Left ventricle myocardium inferior (tissue), 1 donor: ENCODE measurements around the gene MYLK2. TPM values are rescaled to one million over a fixed set of nuclear protein-coding genes. Genes with fewer than 3 reads are reported as not detected.

Source experiments
- DNase-seq: peaks from one replicate; pipeline ENCODE4 v3.0.0-alpha.2; 2020
- H3K27ac ChIP-seq: fragments of 200-600 bp; replicated peaks from 2 replicates; pipeline ENCODE4 v1.8.0; 2021
- H3K27me3 ChIP-seq: fragments of 200-600 bp; 2 replicates; pipeline ENCODE4 v1.8.0; 2021; ENCODE audit warnings: low read depth
- H3K36me3 ChIP-seq: fragments of 200-600 bp; 2 replicates; pipeline ENCODE4 v1.8.0; 2021
- H3K4me1 ChIP-seq: fragments of 200-600 bp; 2 replicates; pipeline ENCODE4 v1.8.0; 2021
- H3K4me3 ChIP-seq: fragments of 200-600 bp; 2 replicates; pipeline ENCODE4 v1.8.0; 2021; ENCODE audit warnings: mild to moderate bottlenecking, moderate library complexity
- H3K9me3 ChIP-seq: fragments of 200-600 bp; replicated peaks from 2 replicates; pipeline ENCODE4 v1.8.0; 2021
- CTCF ChIP-seq: fragments of 200-600 bp; IDR thresholded peaks from 2 replicates; pipeline ENCODE4 v1.8.0; 2021; ENCODE audit warnings: antibody characterized with exemption, mild to moderate bottlenecking, borderline replicate concordance
- intact Hi-C: fragments of 100-400 bp; cut with micrococcal nuclease; formaldehyde crosslinking; loops from one replicate; pipeline ENCODE4 v1.11.0; 2022
- total RNA-seq: library from RNA; stranded (reverse); fragmentation: NEBNext Ultra II Directional; extraction: Animal tissue kit (Norgen Biotek cat#: 25700); gene quantifications from one replicate; pipeline ENCODE4 v1.2.1, GENCODE V29; 2021
- donor health status: DM: no; HTN: yes; CAD: no; lungs with severe emphysema.

MYLK2 gene
- total RNA-seq, 1 donor from 2014 or later: 0.25 TPM

DNA sequence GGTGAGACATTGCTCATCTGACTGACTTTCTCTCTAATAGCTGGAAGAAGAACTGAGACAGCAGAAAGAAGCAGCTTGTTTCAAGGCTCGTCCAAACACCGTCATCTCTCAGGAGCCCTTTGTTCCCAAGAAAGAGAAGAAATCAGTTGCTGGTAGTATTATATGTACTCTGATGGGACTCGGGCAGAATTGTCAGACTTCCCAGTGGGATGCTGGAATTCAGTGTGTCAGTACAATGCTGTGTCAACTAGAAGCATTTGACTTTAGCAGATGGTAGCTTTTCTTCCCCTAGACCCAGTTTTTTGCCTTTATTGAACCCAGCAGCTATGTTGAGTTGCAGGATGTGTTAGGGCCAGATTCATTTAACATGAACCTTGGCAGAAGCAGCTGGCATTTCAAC, 21.8 kb upstream of the MYLK2 start:
- no peak for DNase-seq
- H3K36me3 ChIP-seq: no peaks in the 10 kb centered on the region

DNA sequence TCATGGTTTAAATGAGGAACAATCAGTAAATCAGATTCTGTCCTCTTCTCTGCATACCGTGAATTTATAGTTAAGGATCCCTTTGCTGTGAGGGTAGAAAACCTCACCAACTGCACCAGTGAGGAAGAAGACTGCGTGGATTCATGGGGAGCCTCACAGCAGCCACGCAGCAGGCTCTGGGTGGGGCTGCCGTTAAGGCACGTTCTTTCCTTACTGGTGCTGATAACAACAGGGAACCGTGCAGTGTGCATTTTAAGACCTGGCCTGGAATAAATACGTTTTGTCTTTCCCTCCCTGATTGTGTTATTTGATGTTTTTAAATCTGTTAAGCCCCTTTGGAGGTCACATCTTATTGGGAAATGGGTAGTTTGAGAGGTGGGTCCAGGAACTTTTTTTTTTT, 17.6 kb upstream of the MYLK2 start:
- intact Hi-C loops: no loop called here
- TF ChIP-seq CTCF: no peak
- no peaks in the 10 kb centered on the region for H3K36me3 ChIP-seq

More for the DNA sequence above, 21.8 kb upstream of the MYLK2 start:
- no peaks in the 10 kb centered on the region for H3K4me1 ChIP-seq
- no peak for TF ChIP-seq CTCF
- H3K9me3 ChIP-seq: no peaks in the 10 kb centered on the region
- H3K27ac ChIP-seq: no peak overlapping the region
- no peaks in the 10 kb centered on the region for H3K27me3 ChIP-seq
- intact Hi-C loops: no loop called here
- H3K4me3 ChIP-seq: no peak overlapping the region

DNA sequence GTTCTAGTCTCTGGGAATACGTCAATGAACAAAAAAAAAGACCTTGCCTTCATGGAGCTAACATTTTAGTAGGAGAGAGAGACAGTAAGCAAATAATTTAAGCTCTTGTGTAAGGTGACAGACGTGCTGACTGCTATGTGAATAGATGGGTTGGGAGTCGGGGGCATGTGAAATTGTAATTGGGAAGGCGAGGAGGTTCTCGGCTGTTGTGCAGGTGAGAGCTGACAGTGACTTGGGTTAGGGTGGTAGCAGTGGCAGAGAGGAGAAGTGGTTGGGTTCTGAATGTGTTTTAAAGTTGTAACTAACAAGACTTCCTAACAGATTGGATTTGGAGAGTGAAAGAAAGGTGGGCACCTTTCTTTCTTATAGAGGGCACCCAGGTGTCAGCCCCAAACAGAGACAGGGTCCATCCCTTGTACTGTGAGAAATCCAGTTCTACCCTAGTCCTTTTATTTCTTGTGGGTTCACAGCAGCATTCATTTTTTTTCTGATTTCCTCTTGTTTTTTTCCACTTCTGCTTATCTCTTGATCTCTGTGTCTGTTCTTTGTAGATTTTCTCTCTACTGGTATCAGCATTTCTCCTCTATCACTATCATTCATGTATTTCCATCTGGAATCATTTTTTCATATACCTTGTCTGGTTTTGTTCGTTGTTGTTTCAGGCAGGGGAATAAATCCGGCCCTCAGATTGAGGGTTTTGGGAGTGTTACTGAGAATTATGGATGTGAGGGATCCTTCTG, 15.4 kb upstream of the MYLK2 start:
- TF ChIP-seq CTCF: no peak
- H3K36me3 ChIP-seq: no peaks in the 10 kb centered on the region
- no peaks in the 10 kb centered on the region for H3K27me3 ChIP-seq
- no peak overlapping the region for H3K27ac ChIP-seq
- intact Hi-C loops: no loop called here
- peaks cover 6% of the 10 kb centered on the region for H3K4me1 ChIP-seq
- H3K9me3 ChIP-seq: no peaks in the 10 kb centered on the region
- no peak overlapping the region for H3K4me3 ChIP-seq
- DNase-seq: no peak

More for the DNA sequence above, 17.6 kb upstream of the MYLK2 start:
- H3K27ac ChIP-seq: no peak overlapping the region
- no peak overlapping the region for H3K4me3 ChIP-seq
- H3K27me3 ChIP-seq: no peaks in the 10 kb centered on the region
- DNase-seq: no peak
- no peaks in the 10 kb centered on the region for H3K4me1 ChIP-seq
- H3K9me3 ChIP-seq: no peaks in the 10 kb centered on the region

DNA sequence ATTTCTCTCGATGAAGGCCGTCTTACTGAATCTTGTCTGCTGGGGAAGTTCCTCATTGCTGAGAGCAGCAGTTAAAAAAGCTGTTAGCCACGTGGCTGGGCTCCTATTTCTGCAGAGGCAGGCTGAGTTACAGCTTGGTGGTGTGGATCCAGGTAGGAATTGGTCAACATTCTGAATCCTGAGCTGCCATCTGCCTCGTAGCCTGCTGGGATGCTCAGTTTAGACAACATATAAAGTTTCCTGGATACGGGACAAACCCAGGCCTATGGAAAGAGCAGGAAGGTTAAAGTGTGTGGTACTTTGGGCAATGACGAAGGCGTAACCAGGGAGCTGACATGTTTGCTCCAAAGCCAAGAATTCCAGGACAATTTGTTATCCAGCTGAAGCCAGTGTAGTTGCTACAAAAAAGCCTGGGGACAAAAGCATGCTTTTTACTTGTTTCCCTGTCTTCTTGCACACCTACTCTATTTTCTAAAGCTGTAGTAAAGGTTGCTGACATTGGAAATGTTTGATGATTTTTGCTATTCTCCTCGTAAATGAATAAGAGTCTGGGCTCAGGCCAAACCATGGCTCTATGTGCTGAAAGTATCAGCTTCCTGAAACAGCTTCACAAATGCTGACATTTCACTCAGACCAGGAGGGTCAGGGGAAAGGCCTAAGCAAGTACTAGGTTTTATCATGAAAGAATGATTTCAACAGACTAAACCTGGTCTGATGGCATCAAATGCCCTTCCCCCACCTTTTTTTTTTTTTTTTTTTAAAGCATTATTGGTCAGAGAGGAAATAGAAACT, 12.4 kb upstream of the MYLK2 start:
- TF ChIP-seq CTCF: no peak
- no peaks in the 10 kb centered on the region for H3K9me3 ChIP-seq
- no peak overlapping the region for H3K4me3 ChIP-seq
- H3K27me3 ChIP-seq: no peaks in the 10 kb centered on the region
- no peak overlapping the region for H3K27ac ChIP-seq
- no peaks in the 10 kb centered on the region for H3K36me3 ChIP-seq
- intact Hi-C loops: no loop called here
- no peak for DNase-seq
- H3K4me1 ChIP-seq: peaks cover 23% of the 10 kb centered on the region

GRCh38 chr20:31808481-31808880, 10.7 kb upstream of the MYLK2 start:
- no peaks in the 10 kb centered on the region for H3K9me3 ChIP-seq
- TF ChIP-seq CTCF: no peak
- DNase-seq: no peak
- no peaks in the 10 kb centered on the region for H3K27me3 ChIP-seq
- H3K27ac ChIP-seq: no peak overlapping the region
- no peak overlapping the region for H3K4me3 ChIP-seq
- no peaks in the 10 kb centered on the region for H3K36me3 ChIP-seq
- H3K4me1 ChIP-seq: peaks cover 40% of the 10 kb centered on the region
- intact Hi-C loops: no loop called here
